Stomach smooth muscle (tissue), 2 donors: Measurements from ENCODE around the gene RFTN1.

Source experiments
- H3K27ac ChIP-seq: one replicate; pipeline ENCODE4 v1.7.0; 2013; ENCODE audit warnings: mild to moderate bottlenecking, low read length, inconsistent platforms
- H3K27me3 ChIP-seq, 2 donors: one replicate each; pipeline ENCODE4 v1.7.0; 2013; ENCODE audit warnings: low read length in 2 of 2; ENCODE audit not compliant: insufficient read depth in 2 of 2, control insufficient read depth in 1 of 2
- H3K36me3 ChIP-seq, 2 donors: one replicate each; pipeline ENCODE4 v1.7.0; 2013; ENCODE audit warnings: low read length in 2 of 2; ENCODE audit not compliant: control insufficient read depth in 2 of 2, insufficient read depth in 2 of 2
- H3K4me1 ChIP-seq: one replicate; pipeline ENCODE4 v1.7.0; 2013; ENCODE audit warnings: low read length; ENCODE audit not compliant: control insufficient read depth, insufficient read depth
- H3K4me3 ChIP-seq, 2 donors: one replicate each; pipeline ENCODE4 v1.7.0; 2013; ENCODE audit warnings: low read length in 2 of 2
- H3K9ac ChIP-seq, 2 donors: one replicate each; pipeline ENCODE4 v1.7.0; 2013; ENCODE audit warnings: low read length in 2 of 2, mild to moderate bottlenecking in 1 of 2
- H3K9me3 ChIP-seq, 2 donors: one replicate each; pipeline ENCODE4 v1.7.0; 2013; ENCODE audit warnings: low read length in 2 of 2; ENCODE audit not compliant: control insufficient read depth in 2 of 2
- donor health status: healthy.
- donor health status: Pancreatic carcinoma.

RFTN1 gene

GRCh38 chr3:16270855-16271254 lies 242.6 kb downstream of the RFTN1 start:
- Histone ChIP-seq H3K9me3 (no peaks in the 10 kb centered on the region), H3K9ac (no peak overlapping the region), H3K27me3 (no peaks in the 10 kb centered on the region), H3K27ac (no peak overlapping the region), H3K4me3 (no peak overlapping the region), H3K4me1 (peaks cover 10% of the 10 kb centered on the region), H3K36me3 (peaks cover 6 to 8% of the 10 kb centered on the region in 2 donors)

GRCh38 chr3:16266714-16267113 lies 246.8 kb downstream of the RFTN1 start:
- Histone ChIP-seq H3K4me1 (peaks cover 12% of the 10 kb centered on the region), H3K36me3 (peaks cover 7 to 8% of the 10 kb centered on the region in 2 donors), H3K9ac (no peak overlapping the region), H3K27me3 (no peaks in the 10 kb centered on the region), H3K4me3 (no peak overlapping the region), H3K9me3 (no peaks in the 10 kb centered on the region), H3K27ac (no peak overlapping the region)
